NCI-H1092 treated with DMSO at 0.1 percent for 48 hours (cell line): ENCODE data around the gene SKIC3.

Experiments used
- DNase-seq: peaks from one replicate; lab custom pipeline; 2025; lab: John Stamatoyannopoulos, UW

The SKIC3 gene

GRCh38 chr5:95554647-95555548 is at the start of gene SKIC3, which contains the start of gene ARSK:
Gene SKIC3, minus strand, starts transcription at chr5:95554977. Its CDS starts 7,827 bp downstream, at chr5:95547150.
Gene ARSK, plus strand, starts transcription at chr5:95555101. Its CDS starts 178 bp downstream, at chr5:95555279.
- peak; percentile 96 for DNase-seq

- no peak for DNase-seq
These were observed 45.8 kb upstream of the SKIC3 start for GRCh38 chr5:95600557-95600956.

- no peak for DNase-seq
These were observed 44.5 kb upstream of the SKIC3 start for GRCh38 chr5:95599252-95599651.

GRCh38 chr5:95595289-95595931 is 40.6 kb upstream of the SKIC3 start:
- no peak for DNase-seq

- DNase-seq = no peak
These were observed 36.7 kb upstream of the SKIC3 start for GRCh38 chr5:95591490-95591901.

- no peak for DNase-seq
These were observed 36.1 kb upstream of the SKIC3 start for GRCh38 chr5:95590880-95591279.

- no peak for DNase-seq
These were observed 29.2 kb upstream of the SKIC3 start for GRCh38 chr5:95583992-95584391.

GRCh38 chr5:95581576-95581975 is 26.8 kb upstream of the SKIC3 start:
- no peak for DNase-seq

GRCh38 chr5:95572016-95572415 is 17.2 kb upstream of the SKIC3 start:
- DNase-seq = no peak

- no peak for DNase-seq
These were observed 10.6 kb upstream of the SKIC3 start for GRCh38 chr5:95565280-95565920.

GRCh38 chr5:95564450-95564849 is 9.7 kb upstream of the SKIC3 start:
- DNase-seq = peak; percentile 19

- DNase-seq = no peak
These were observed 8.6 kb upstream of the SKIC3 start for GRCh38 chr5:95563367-95563766.

GRCh38 chr5:95562282-95562681 is 7.5 kb upstream of the SKIC3 start:
- DNase-seq = no peak

- DNase-seq = no peak
These were observed 3.1 kb upstream of the SKIC3 start for GRCh38 chr5:95557841-95558240.

GRCh38 chr5:95555553-95555952 is 776 bp upstream of the SKIC3 start:
- DNase-seq = no peak

GRCh38 chr5:95554331-95554646 is 488 bp downstream of the SKIC3 start:
- DNase-seq = peak; percentile 34

- DNase-seq = no peak
These were observed 5.7 kb downstream of the SKIC3 start for GRCh38 chr5:95549030-95549429.

GRCh38 chr5:95543017-95543705 is 11.6 kb downstream of the SKIC3 start:
- DNase-seq = peak; percentile 62

GRCh38 chr5:95537501-95537900 is 17.3 kb downstream of the SKIC3 start:
- DNase-seq = no peak

- no peak for DNase-seq
These were observed 21.0 kb downstream of the SKIC3 start for GRCh38 chr5:95533761-95534160.

GRCh38 chr5:95533106-95533505 is 21.7 kb downstream of the SKIC3 start:
- DNase-seq = no peak

GRCh38 chr5:95532415-95532814 is 22.4 kb downstream of the SKIC3 start:
- no peak for DNase-seq
